HG02759 (cell line): Measurements from ENCODE around the gene DCC.

Experiments used
- ATAC-seq: cut with Tn5 transposase; IDR thresholded peaks from one replicate; pipeline ENCODE4 v1.9.1; 2021; ENCODE audit warnings: mild to moderate bottlenecking, moderate library complexity; ENCODE audit not compliant: unreplicated experiment

The DCC gene

GRCh38 chr18:53536908-53537307, 1196.9 kb downstream of the DCC start:
- ATAC-seq: no peak

GRCh38 chr18:53541924-53542323, 1201.9 kb downstream of the DCC start:
- ATAC-seq: no peak

- ATAC-seq: no peak
Observed at GRCh38 chr18:53543711-53544110, 1203.7 kb downstream of the DCC start.

- ATAC-seq: no peak
Observed at GRCh38 chr18:53544917-53545316, 1204.9 kb downstream of the DCC start.

GRCh38 chr18:53551868-53552426, 1212.0 kb downstream of the DCC start:
- ATAC-seq: no peak

GRCh38 chr18:53553030-53553429, 1213.0 kb downstream of the DCC start:
- ATAC-seq: no peak

- ATAC-seq: no peak
Observed at GRCh38 chr18:53556450-53556849, 1216.5 kb downstream of the DCC start.

GRCh38 chr18:53560546-53560945, 1220.5 kb downstream of the DCC start:
- no peak for ATAC-seq

GRCh38 chr18:53566626-53567025, 1226.6 kb downstream of the DCC start:
- ATAC-seq: no peak

- ATAC-seq: peak; percentile 49
Observed at GRCh38 chr18:53567929-53568574, 1228.1 kb downstream of the DCC start.
